Epithelial cell of proximal tubule (primary cell): ENCODE results near the gene WASHC3. TPM values are rescaled to one million over a fixed set of nuclear protein-coding genes. Genes with fewer than 3 reads are reported as not detected.

Experiments
- DNase-seq: peaks from one replicate; pipeline ENCODE4 v3.0.0-alpha.2; 2011; ENCODE audit warnings: low read depth
- H3K4me3 ChIP-seq: 2 replicates; pipeline ENCODE4 v1.5.1; 2011; ENCODE audit warnings: low read depth, mild to moderate bottlenecking, low read length
- total RNA-seq: library from RNA; depleted of rRNA; stranded (reverse); fragments of >200 nt; gene quantifications from 2 replicates; pipeline ENCODE4 v1.2.3, GENCODE V29; 2015
- TF ChIP-seq, protein P1 (sequence below): conservative IDR thresholded peaks from 2 replicates; pipeline ENCODE4 v1.5.1; 2012; ENCODE audit warnings: low read depth, mild to moderate bottlenecking, low read length

WASHC3 gene
- total RNA-seq, 1 donor from 2014 or later = 51.0 TPM

- TF ChIP-seq, protein P1, sequence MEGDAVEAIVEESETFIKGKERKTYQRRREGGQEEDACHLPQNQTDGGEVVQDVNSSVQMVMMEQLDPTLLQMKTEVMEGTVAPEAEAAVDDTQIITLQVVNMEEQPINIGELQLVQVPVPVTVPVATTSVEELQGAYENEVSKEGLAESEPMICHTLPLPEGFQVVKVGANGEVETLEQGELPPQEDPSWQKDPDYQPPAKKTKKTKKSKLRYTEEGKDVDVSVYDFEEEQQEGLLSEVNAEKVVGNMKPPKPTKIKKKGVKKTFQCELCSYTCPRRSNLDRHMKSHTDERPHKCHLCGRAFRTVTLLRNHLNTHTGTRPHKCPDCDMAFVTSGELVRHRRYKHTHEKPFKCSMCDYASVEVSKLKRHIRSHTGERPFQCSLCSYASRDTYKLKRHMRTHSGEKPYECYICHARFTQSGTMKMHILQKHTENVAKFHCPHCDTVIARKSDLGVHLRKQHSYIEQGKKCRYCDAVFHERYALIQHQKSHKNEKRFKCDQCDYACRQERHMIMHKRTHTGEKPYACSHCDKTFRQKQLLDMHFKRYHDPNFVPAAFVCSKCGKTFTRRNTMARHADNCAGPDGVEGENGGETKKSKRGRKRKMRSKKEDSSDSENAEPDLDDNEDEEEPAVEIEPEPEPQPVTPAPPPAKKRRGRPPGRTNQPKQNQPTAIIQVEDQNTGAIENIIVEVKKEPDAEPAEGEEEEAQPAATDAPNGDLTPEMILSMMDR = no peak
- peak overlapping the region; percentile 96 for H3K4me3 ChIP-seq
- DNase-seq = no peak
Measured at GRCh38 chr12:102062419-102062806, 622 bp upstream of the WASHC3 start.

GRCh38 chr12:102061096-102061559 is 663 bp downstream of the WASHC3 start:
- DNase-seq = no peak
- H3K4me3 ChIP-seq = peak overlapping the region; percentile 96
- TF ChIP-seq, protein P1 = no peak

DNA sequence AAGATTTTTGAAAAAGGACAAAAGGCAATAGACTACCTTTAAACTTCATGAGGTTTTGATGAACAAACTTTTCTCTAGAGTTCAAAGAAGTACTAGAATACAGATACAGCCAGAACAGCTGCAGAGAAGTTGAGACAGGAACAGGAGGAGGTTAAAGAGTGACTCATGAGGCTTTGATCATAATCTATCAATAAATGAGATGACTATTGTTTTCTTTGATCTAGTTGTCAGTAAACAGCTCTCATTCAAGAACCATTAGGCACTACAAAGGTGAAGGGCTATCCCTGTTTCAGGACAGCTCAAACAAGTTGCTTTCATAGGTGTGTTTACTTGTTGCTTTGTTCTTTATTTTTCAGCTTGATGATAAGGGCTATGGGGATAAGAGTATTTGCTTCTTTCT is 2.4 kb downstream of the WASHC3 start:
- TF ChIP-seq, protein P1 = no peak

DNA sequence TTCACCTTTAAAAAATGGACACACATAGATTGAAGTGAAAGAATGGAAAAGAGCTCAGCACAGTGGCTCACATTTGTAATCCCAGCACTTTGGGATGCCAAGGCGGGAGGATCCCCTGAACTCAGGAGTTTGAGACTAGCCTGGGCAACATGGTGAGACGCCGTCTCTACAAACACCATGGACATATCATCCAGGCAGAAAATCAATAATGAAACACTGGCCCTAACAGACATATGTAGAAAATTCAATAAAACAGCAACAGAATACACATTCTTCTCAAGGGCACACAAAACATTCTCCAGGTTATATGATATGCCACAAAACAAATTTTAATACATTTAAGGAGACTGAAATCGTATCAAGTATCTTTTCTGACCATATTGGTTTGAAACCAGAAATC is 7.4 kb downstream of the WASHC3 start:
- no peak for DNase-seq
- H3K4me3 ChIP-seq = no peak overlapping the region
- TF ChIP-seq, protein P1 = no peak

More for the DNA sequence above, 2.4 kb downstream of the WASHC3 start:
- no peak overlapping the region for H3K4me3 ChIP-seq
- no peak for DNase-seq

DNA sequence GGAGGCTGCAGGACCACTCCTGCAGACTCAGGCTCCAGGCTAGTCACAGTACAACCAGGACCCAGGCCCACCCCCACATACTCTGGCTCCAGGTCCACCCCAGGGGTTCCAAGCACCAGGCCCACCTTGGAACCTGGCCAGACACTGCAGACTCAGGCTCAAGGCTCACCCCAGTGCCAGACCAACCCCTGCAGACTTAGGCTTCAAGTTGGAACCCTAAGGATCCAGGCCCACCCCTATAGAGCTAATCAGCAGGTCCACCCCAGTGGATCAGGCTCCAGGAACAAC is 8.8 kb downstream of the WASHC3 start:
- H3K4me3 ChIP-seq = no peak overlapping the region
- TF ChIP-seq, protein P1 = no peak
- no peak for DNase-seq

DNA sequence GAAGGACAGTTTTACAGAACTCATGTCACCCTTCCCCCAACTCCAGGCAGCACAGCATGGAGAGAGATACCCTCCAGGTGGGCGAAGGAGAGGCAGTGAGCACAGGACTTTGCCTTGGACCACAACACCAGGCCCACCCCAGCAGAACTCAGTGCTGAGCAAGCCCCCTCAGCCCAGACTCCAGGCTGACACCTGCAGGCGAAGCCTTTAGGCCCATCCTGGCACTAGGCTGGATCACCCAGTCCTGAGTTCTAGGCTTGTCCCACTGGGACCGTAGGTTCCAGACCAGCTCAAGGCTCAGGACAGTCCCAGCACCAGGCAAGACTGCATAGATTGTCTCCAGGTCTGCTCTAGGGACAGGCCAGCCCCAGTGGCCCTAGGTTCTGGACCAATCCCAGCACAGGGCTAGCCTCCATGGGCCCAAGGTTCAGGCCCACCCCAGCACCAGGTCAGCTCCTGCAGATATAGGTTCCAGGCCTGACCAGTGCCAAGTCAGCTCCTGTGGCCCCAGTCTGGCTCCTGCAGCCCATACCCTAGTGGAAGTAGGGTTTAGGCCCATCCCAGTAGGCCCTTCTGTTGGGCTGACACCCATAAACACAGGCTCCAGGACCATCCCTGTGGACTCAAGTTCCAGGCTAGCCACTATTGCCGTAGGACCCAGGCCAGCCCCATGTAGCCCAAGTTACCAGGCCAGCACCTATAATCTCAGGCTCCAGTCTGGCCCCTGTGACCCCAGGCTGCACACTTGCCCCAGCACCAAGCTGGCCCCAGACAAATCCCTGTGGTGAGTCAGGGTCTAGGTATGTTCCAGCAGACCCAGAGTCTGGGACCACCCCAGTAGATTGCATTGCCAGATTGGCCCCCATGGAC is 9.4 kb downstream of the WASHC3 start:
- no peak overlapping the region for H3K4me3 ChIP-seq
- no peak for DNase-seq
- TF ChIP-seq, protein P1 = no peak
